PC-3 (cell line): Measurements from ENCODE around the gene SLC6A20.

ENCODE experiments used
- EZH2 ChIP-seq: fragments of 300-600 bp; sonication (generic); IDR thresholded peaks from one replicate; pipeline ENCODE4 v1.6.1; 2017; ENCODE audit warnings: antibody characterized with exemption, mild to moderate bottlenecking, low read length; ENCODE audit not compliant: unreplicated experiment
- TF ChIP-seq, protein P1 (sequence below): fragments of 300-600 bp; sonication (generic); conservative IDR thresholded peaks from 2 replicates; pipeline ENCODE4 v1.5.1; 2017; ENCODE audit warnings: antibody characterized with exemption, low read depth, mild to moderate bottlenecking, low read length

DNA sequence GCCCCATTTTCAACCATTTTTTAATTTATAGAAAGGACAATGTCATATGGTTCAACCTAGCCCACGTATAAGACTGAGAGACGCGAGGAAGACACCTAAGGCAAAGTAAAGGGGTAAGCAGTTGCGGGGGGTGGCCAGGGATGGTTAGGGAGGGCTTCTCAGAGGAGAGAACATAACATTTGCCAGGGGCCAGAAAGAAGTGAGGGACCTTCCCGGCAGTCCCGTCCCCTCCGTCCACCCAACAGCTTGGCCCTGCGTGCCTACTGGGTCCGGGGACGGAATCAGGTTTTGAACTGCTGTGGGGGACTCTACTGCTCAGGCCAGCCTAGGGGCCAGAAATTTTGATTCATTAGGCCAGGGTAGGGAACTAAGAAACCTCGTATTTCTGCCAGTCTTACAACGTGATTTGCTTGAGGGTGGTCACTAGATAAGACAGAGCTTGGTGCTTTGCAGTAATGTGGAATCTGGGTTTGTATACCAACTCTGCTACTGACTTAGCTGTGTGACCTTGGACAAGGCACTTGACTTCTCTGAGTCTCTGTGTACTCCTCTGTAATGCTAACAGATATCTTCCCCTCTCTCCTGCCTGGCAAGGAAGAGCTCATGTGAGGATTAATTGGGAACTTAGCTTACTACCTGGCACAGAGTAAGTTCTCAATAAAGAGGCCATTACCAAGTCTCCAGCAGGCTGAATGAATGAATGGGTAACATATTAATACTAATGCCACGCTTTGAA is 734 bp upstream of the SLC6A20 start:
- TF ChIP-seq, protein P1, sequence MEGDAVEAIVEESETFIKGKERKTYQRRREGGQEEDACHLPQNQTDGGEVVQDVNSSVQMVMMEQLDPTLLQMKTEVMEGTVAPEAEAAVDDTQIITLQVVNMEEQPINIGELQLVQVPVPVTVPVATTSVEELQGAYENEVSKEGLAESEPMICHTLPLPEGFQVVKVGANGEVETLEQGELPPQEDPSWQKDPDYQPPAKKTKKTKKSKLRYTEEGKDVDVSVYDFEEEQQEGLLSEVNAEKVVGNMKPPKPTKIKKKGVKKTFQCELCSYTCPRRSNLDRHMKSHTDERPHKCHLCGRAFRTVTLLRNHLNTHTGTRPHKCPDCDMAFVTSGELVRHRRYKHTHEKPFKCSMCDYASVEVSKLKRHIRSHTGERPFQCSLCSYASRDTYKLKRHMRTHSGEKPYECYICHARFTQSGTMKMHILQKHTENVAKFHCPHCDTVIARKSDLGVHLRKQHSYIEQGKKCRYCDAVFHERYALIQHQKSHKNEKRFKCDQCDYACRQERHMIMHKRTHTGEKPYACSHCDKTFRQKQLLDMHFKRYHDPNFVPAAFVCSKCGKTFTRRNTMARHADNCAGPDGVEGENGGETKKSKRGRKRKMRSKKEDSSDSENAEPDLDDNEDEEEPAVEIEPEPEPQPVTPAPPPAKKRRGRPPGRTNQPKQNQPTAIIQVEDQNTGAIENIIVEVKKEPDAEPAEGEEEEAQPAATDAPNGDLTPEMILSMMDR, result no peak
- TF ChIP-seq EZH2, result no peak
